Superior temporal gyrus (tissue), 1 donor: ENCODE data around the gene STAC3.

Source experiments
- DNase-seq: peaks from one replicate; pipeline ENCODE4 v3.0.0-alpha.2; 2016; ENCODE audit errors: extremely low spot score

The STAC3 gene

DNA sequence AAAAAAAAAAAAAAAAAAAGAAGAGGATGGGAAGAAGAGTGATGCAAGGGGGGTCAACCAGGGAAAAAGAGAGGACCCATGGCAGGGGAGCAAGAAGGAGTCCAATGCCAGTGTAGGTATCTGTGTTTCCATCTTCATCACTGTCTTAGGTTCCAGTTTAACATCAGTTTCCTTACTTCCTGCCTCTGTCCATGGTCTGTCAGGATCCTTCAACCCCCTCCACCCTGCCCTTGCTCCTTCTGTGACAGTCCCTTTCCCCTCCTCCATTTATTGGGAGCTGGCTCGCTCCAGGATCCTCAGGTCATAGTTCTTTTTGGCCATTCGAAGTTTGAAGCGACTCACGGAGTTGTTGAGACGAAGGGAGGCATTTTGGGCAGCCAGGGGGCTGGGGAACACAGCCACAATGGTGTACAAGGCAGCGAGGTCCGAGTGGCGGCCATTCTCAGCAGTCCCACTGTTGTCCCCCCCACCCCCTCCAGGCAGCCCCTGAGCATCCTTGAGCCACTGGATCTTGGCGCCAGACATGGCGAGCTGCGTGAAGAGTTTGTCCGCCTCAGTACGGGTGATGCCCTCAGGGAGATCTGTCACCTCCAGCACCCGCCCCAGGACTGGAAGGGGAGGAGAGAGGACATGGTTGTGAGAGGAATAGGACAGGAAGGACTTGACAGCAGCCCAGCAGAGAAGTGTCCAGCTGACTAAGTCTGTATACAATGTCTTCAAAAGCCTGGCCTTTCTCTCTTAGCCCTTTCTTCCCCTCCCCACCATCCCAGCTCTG lies 3.7 kb upstream of the STAC3 start:
- DNase-seq, result no peak

DNA sequence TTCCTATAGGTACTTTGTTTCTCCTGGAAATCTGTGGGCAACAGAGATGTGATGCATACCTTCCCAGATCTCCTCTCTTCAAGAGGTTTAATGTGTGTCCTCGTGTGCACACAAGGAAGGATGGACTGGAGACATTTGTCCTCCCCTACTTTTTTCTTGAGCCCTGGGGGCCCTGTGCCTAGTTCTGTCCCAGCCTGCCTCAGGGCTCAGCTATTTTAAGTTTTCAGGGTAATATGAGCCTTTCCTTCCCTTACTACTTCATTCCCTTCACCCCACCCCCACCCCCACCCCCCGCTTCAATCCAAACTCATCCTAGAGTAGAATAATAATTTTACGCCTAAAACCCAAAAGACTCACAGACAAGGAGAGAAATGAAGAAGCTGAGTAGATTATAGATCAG lies 446 bp downstream of the STAC3 start:
- DNase-seq, result no peak

DNA sequence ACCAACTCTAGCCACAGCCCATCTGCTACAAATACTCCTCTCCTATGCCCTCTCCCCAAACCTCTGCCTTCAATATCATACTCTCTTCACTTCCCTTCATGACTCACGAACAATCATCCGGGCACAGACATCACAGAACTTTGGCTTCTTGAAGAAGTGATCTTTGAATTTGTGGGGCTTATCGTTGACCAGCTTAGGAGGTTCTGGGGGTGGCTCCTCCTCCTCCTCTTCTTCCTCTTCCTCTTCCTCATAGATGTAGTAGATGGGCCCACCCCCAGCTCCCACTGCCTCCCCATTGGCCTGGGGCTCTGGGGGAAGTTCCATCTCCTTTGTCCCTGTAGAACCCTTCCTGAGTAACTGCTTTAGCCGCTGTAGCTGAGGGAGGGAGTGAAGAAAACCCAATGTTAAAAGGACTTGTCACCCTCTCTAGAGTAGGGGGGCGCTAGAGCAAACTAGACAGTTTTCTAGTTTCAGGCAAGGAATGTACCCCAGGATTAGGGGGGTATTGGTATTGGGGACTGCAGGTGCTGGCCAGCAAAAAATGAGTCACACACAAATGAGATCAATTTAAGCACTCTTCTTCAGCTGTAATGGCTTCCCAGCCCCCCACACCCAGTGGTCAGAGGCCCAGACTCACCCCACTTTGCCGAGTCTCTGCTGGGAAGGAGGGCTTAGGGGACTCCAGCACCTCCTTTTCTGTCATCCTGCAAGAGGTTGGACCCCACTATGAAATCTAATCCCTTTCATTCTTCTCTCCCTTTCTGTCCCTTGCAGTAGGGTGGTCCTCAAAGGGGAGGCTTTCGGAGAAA lies 1.8 kb downstream of the STAC3 start:
- DNase-seq, result no peak

DNA sequence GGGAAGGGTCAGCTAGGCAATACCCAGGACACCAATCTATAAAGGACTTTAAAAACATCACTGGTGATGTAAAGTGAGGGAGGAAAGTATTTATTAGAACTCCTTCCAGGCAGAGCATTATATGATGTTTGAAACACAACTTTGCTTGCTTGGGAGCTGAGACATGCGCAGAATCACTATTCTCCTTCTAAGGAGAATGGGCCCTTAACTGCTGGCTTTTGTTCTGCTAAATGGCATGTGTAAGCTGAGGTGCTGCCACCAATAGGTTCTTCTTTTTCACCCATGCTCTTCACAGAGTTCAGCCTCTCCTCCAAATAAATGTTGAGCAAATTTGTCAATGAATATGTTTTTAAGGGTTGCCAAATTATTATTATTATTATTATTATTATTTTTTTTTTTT lies 3.9 kb downstream of the STAC3 start:
- DNase-seq, result no peak

DNA sequence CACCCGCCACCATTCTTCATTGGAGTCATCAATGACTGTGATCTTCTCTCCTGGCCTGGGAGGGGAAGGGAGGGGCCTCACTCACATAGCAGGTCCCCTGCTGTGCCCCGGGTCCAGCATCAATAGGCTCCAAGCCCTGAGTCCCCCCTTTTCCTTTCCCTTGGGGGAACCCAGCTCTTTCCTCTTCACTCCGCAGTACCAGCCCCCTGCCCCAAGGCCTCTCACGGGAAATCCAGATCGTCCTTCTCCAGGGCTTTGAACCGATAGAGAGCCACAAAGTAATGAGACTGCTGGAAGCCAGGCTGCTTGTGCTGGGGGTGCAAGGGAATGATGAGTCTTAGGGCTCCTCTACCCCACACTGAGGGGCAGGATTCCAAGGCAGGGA lies 6.7 kb downstream of the STAC3 start:
- DNase-seq, result no peak

DNA sequence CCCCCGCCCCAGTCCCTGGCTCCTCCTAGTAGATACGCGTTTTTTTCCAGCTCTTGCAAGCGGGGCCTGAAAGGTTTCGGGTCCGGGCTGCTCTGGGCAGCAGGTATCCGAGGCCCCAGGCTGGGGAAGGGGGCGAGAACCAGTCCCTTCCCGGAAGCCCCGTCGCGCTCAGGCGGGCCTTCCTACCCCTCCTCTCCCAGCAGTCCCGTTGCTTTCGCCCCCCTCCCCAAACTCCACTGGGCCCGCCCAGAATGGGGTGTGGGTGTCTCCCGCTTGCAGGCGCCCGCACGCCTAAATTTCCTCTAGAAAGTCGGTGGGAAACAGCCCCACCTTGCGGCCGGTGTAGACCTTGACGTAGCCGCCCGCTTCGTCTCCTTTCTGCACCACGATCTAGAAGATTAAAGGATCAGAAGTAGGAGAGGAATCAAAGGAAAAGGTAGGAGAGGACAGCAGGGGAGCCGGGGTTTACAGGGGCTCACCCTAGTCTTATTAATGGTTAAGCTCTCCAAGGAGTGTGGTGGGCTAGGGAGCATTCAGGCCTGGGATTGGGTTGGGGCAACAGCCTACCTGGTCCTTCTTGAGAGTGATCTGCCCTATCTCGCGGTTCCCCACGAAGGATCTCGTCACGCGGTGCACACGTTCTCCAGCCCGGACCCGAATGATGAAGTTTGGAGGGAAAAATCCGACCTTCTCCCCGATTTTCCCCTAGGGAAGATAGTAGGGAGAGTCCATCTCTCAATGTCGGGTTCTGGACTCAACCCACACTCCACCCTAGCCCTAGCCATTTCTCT lies 7.3 kb downstream of the STAC3 start:
- peak; percentile 77 for DNase-seq

DNA sequence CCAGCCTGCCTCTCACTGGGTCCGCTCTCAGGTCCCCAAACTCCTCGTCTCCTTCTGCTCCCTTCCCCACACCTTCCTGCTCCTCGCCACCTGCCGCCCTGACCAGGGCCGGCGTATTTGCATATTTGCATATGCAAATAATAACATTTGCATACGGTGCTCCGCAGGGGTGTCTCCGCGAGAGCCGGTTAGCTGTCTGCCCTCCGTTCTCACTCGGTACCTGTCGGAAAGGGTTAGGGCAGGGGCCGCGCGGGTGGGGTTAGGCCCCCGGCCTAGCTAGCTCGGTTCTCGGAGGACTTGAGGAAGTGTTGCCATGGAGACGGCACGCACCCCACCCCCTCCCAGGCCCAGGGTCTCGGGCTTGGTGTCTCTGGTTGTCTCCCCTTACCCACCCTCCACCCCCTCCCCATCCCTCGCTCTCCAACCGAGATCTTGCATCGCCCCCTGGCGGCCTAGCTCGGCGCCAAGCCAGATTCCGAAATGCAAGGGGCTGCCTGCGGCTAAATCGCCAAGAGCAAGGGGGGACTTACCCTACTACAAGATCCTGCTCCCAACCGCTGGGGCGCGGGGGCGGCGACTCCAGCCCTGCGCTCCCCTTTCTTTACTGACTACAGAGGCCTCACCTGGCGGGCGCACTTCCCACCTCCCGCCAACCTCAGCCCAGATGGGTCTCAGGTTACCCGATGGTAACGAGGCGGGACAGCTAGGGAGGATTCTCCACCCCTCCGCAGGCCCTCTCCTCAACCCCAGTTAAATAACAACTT lies 8.1 kb downstream of the STAC3 start:
- no peak for DNase-seq

DNA sequence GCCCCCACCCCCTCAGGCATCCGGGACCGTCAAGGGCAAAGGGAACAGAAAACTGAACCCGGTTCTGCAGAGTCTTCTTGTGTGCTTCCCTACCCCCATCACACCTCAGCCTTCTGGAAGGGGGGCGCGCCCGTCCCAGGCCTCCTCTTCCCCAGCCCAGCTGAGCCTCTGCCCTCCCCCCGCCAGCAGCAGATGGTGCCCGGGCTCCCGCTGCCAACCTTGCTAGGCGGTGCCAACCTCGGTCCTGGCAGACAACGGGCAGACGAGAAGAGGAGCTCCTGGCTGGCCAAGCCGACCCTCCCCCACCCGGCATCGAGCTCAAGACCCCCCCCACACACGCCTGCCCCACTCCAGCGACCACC lies 8.7 kb downstream of the STAC3 start:
- DNase-seq, result no peak

DNA sequence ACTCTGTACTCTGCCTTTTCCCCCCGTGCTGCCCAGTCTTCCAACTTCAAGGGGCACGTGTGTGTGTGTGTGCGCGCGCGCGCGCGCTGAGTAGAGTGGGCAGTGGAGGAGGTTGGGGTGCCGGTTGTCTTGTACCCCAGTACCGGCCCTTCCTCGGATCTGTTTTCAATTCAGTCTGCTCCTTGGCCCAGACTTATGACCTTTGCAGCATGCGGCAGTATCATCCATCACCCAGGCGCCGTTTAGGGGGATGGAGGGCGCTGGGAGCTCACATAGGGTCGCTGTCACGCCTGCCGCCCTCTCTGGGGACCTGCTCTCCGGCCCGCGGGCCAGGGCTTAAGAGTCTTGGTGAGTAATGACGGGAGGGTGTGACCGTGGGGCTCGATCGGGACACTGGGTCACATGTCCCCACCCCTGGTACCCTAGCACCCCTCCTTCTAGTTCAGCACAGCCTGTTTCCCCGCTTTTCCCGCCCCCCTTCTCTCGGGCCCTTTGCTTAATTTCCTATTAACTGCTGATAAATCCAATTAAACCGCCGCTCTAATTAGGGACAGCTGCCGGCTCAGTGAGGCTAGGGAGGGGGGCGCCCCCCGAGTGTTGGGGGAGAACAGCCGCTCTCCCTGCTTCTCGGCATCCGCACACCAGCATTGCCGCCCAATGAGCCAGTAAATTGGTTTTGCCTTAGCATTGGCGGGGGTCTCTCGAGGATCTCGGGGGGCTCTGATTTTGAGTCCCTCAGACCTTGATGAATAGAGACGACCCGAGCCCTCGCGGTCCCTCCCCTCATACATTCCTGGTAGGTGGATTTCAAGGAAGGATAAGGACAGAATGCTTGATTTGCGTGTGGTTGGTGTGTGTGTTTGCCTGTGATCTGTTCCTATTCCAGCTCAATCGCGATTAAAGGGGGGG lies 9.3 kb downstream of the STAC3 start:
- DNase-seq, result no peak

DNA sequence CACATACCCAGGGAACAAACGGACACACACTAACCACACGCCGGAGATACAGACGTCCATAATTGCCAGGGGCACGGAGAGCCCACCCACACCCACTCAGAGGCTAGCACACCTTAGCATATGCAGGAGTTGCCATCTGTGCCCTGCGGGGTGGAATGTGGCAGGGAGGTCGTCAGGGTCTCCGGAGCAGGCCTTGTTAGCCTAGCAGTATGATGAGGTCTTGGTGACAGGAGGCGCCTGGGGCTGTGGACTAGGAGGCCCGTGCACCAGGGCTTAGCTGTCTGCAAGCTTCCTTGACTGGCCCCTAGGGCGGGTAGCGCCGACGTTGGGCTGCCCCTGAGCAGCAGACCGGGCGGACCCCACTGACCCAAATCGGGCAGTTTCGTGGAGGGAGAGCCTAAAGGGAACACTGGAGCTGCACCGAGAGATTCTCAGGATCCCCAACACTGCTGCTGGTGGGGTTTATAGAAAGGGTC lies 10.0 kb downstream of the STAC3 start:
- no peak for DNase-seq

DNA sequence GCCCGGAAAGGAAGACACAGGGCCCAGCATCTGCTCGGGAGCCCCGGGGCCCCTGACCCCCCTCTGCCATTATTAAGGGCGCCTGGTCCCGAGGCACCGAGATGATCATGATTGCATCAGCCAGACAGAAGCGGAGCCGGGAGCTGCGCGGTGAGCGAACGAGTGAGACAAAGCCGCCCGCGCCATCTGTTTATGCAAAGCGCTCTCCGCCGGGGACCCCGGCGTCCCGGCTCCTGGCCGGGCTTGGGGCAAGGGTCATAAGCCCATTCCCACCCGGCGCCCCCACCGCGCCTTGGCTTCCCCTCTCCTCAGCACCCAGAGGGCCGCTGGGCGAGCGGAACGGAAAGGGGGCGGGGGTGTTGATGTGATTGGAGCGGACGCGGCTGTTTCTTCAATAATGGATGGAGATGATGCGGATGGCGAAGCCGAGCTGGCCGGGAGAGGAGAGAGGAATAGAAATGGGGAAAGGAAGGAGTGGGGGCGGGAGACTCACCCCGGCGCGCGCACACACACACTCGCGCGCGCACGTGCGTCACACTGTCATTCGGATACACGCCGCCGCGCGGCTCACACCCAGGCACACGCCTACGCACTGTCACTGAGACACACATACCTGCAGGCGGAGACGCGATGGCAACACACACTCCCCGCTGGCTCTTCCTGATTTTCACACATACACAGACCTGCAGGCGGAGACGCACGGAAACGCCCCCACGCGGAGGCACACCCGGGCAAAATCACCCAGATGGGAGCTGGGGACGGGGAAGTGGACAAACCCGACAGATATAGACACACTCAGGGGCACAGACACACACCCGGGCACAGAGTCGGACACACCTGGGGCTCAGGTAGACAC lies 10.7 kb downstream of the STAC3 start:
- DNase-seq, result peak; percentile 69

DNA sequence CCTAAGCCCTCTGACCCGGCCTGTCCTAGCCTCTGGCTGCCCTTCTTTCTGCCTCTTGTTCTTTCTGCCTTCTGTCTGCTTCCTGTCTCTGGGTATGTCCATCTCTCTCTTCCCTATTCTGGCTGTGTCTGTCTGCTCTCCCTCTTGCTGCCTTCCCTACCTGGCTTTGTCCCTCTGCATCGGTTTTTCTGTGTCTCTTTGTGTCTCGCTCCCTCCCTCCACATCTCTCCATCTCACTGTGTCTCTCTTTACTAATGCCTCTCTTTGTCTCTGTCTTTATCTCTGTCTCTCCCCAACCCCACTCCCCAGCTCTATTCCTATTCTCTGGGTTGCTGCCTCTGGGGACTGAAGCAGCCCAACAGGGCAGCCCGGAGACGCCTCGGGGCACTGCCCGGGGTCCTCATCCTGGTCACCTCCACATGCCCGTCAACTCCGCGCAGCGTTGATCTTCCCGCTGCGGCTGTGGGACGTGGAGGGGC lies 11.4 kb downstream of the STAC3 start:
- no peak for DNase-seq

DNA sequence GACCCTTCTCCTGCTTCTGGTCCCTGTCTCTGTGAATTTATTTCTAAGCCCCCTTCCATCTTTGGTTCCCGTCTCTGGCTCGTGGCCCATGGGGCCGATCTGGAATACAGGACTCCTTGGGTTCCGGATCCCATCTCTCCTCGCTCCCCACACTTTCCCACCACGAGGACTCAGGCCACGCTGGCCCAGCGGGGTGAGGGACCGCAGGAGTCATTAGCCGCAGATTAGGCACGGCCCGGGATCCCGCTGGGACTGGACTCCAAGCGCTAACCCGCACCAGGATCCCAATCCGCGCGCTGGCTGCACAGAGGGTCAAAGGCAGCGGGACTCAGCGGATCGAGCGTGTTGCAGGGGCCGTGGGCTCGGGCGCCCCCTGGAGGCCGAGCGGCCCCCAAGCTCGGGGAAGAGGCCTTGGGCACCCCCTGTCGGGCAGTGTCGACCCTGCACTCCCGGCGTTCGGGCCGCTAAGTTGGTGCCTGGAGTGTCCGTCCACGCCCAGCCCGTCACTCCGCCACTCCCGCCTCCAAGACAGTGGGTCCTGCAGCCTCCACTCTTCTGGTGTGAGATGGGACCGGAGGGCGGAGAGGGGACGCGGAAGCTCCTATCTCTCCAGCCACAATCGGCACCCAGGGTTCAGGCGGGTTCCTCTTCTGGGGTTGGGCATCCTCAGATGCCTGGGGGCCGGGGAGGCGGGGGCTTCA lies 12.0 kb downstream of the STAC3 start:
- DNase-seq, result peak; percentile 92

DNA sequence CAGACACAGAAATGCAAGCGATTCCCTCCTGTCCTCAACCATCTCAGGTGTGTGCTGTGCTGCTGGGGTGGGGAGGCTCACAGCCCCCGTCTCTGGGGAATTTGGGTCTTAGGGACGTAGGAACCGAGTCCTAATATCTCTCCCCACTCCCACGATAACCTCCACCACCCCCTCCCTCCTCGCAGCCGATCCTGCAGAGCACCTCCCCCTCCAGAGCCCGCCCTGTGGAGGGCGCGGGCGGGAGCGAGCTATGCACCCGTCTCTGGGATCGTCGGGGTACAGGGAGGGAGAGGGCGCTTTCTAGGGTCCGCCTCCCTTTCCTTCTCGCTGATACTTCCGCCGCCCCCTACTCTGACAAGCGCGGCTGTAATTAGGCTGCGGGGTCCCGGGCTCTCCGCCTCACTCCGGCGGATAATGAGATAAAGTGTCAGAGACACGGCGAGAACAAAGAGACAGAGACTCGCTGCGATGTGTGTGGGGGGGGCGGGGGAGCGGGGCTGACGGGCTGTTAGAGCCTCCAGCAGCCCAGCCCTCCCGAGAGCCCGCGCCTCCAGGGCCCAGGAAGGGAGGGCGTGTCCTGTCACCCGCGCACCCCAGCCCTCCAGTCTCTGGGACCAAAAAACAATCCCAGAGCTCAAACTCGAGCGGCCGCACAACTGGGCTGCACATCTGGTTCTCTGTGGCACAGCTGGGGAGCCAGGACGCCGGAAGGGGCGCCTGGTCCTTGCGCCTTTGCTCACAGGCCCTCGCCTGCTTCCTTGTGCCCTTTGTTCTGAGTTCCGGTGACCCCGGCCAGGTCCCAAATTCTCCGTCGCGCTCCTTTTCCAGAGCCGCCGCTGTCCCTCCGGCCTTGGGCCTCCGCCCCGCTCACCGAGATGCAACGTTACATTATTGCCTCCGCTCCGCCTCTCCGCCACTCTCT lies 12.8 kb downstream of the STAC3 start:
- no peak for DNase-seq

DNA sequence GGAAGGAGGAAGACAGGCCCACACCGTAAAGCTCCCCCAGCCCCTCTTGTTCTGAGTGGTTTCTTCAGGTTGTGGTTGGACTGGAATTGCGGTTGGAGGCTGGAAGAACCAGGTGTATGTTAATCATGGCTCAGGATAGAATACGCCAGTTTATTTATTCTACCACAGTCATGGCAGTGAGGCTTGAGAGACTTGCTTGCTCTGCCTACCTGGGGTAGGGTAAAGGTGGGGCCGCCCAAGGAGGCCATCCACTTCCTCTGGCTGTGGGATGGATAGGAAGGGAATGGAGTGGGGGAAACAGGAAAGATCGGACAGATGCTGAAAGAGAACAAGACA lies 13.4 kb downstream of the STAC3 start:
- DNase-seq, result no peak

DNA sequence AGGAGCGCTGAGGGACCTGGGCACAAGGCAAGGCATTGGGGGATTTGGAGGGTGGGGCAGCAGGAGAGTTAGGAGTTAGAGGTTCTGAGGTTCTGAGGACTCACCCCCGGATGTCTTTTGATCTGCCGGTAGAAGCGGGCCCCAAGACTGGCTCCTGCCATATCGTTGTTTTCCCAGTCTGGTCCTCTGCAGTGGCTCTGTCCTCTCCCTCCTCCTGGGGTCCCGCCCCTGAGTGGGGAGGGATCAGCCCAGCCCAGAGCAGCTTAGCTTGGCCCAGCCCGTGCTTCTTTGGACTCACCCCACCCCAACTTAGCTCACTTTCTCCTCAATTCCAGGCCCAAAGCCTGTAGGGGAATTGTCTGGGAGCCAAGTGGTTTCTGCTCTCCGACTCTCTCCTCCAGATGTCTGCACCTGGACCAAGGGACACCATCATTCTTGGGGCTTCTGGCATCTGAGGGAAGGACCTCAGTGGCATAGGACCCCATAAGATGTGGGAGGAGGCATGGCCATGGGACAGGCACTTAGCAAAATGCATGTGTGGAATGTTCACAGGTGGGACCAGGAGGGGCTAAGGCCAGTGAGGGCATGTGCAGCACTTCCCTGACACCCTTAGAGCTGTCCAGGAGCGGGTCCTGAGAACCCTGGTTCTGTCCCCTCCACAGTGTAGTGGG lies 13.9 kb downstream of the STAC3 start:
- no peak for DNase-seq

DNA sequence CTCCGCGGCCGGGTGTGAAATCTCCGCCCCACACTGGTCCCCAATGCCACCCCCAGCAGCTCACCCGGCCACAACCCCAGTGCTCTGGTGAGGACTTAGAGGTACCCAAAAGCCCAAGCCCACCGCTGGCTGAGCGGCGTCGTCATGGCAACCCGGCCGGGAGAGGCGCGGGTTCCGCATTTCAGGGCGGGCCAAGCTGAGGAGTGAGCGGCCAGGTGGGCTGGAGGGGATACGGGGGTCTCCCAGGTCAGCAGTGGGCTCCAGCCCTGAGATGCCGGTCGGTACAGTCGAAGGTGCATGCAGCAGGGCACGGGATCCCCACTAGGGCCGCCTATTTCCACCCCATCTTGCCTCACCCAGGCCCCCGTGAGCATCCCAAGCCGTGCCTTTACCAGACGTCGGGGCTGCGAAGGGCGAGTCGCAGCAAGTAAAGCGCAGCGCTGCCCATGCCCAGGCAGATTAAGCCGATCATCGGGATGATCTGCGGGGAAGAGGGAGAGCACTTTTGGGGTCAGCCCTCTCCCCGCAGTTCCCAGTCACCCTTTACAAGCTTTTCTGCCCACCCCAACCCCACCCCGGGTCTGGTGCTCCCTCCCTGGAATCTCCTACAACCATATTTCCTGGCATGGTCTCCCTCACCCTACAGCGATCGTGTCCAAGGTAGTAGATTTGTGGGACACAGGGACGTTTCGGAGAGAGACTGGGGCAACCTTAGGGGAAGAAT lies 14.6 kb downstream of the STAC3 start:
- no peak for DNase-seq
